ENCODE measurements around the gene APOB. TPM values are rescaled to one million over a fixed set of nuclear protein-coding genes. Genes with fewer than 3 reads are reported as not detected.

The APOB gene
- total and polyA plus RNA-seq, 2 of the 8 experiments (the other 6 are each of a cell fraction or from before 2014, with no cell fraction given): 0.15 to 0.61 TPM

DNA sequence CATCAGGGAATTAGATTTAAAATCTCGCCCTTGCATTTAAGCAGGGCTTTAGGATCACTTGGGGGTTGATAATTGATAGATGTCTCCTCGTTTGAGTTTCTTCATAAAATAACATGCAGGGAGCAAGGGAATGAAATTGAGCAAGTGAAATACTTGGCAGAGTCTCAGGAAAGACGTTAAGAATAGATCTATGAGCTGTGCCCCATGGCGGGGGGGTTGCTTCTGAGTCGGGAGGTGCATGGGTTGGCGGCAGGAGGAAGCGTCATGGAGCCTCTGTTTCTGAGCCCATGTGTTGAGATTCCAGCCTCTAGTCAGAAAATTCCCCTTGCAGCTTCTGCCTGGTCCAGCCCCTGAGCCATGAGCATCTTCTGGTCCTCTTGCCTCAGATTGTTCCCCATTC lies 82.0 kb downstream of the APOB start (continued):
- TF ChIP-seq, protein P1, sequence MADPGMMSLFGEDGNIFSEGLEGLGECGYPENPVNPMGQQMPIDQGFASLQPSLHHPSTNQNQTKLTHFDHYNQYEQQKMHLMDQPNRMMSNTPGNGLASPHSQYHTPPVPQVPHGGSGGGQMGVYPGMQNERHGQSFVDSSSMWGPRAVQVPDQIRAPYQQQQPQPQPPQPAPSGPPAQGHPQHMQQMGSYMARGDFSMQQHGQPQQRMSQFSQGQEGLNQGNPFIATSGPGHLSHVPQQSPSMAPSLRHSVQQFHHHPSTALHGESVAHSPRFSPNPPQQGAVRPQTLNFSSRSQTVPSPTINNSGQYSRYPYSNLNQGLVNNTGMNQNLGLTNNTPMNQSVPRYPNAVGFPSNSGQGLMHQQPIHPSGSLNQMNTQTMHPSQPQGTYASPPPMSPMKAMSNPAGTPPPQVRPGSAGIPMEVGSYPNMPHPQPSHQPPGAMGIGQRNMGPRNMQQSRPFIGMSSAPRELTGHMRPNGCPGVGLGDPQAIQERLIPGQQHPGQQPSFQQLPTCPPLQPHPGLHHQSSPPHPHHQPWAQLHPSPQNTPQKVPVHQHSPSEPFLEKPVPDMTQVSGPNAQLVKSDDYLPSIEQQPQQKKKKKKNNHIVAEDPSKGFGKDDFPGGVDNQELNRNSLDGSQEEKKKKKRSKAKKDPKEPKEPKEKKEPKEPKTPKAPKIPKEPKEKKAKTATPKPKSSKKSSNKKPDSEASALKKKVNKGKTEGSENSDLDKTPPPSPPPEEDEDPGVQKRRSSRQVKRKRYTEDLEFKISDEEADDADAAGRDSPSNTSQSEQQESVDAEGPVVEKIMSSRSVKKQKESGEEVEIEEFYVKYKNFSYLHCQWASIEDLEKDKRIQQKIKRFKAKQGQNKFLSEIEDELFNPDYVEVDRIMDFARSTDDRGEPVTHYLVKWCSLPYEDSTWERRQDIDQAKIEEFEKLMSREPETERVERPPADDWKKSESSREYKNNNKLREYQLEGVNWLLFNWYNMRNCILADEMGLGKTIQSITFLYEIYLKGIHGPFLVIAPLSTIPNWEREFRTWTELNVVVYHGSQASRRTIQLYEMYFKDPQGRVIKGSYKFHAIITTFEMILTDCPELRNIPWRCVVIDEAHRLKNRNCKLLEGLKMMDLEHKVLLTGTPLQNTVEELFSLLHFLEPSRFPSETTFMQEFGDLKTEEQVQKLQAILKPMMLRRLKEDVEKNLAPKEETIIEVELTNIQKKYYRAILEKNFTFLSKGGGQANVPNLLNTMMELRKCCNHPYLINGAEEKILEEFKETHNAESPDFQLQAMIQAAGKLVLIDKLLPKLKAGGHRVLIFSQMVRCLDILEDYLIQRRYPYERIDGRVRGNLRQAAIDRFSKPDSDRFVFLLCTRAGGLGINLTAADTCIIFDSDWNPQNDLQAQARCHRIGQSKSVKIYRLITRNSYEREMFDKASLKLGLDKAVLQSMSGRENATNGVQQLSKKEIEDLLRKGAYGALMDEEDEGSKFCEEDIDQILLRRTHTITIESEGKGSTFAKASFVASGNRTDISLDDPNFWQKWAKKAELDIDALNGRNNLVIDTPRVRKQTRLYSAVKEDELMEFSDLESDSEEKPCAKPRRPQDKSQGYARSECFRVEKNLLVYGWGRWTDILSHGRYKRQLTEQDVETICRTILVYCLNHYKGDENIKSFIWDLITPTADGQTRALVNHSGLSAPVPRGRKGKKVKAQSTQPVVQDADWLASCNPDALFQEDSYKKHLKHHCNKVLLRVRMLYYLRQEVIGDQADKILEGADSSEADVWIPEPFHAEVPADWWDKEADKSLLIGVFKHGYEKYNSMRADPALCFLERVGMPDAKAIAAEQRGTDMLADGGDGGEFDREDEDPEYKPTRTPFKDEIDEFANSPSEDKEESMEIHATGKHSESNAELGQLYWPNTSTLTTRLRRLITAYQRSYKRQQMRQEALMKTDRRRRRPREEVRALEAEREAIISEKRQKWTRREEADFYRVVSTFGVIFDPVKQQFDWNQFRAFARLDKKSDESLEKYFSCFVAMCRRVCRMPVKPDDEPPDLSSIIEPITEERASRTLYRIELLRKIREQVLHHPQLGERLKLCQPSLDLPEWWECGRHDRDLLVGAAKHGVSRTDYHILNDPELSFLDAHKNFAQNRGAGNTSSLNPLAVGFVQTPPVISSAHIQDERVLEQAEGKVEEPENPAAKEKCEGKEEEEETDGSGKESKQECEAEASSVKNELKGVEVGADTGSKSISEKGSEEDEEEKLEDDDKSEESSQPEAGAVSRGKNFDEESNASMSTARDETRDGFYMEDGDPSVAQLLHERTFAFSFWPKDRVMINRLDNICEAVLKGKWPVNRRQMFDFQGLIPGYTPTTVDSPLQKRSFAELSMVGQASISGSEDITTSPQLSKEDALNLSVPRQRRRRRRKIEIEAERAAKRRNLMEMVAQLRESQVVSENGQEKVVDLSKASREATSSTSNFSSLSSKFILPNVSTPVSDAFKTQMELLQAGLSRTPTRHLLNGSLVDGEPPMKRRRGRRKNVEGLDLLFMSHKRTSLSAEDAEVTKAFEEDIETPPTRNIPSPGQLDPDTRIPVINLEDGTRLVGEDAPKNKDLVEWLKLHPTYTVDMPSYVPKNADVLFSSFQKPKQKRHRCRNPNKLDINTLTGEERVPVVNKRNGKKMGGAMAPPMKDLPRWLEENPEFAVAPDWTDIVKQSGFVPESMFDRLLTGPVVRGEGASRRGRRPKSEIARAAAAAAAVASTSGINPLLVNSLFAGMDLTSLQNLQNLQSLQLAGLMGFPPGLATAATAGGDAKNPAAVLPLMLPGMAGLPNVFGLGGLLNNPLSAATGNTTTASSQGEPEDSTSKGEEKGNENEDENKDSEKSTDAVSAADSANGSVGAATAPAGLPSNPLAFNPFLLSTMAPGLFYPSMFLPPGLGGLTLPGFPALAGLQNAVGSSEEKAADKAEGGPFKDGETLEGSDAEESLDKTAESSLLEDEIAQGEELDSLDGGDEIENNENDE (IDR thresholded peaks at IDR 0.05; ENCODE audit: insufficient replicate concordance, low read length): no peak
- no peak for TF ChIP-seq RXRA (IDR thresholded peaks at IDR 0.05; ENCODE audit: insufficient read depth, low read depth, low read length)
- TF ChIP-seq MAFK (IDR thresholded peaks at IDR 0.05; ENCODE audit: low read depth, low read length): no peak
- no peak for TF ChIP-seq RAD21 (IDR thresholded peaks at IDR 0.05 in 1 of 2, conservative IDR thresholded peaks at IDR 0.05 in 1 of 2; ENCODE audit: low read depth in 2 of 2, low read length in 2 of 2)
- no peak for TF ChIP-seq CREB1 (IDR thresholded peaks at IDR 0.05)
- no peak for TF ChIP-seq KDM1A (IDR thresholded peaks at IDR 0.05; ENCODE audit: borderline replicate concordance, low read length)
- TF ChIP-seq POLR2AphosphoS5 (IDR thresholded peaks at IDR 0.05; ENCODE audit: low read depth, low read length): no peak
- TF ChIP-seq ZNF274 (IDR thresholded peaks at IDR 0.05; ENCODE audit: borderline replicate concordance, extremely low read depth, low read length): no peak

Data from H1 (cell line).